Right lobe of liver (tissue), 6 donors: ENCODE data around the gene RAB10. TPM values are rescaled to one million over a fixed set of nuclear protein-coding genes. Genes with fewer than 3 reads are reported as not detected.

Experiments used
- ATAC-seq, 4 donors: fragments of 200-7000 bp; cut with Tn5 transposase; one replicate each; pipeline ENCODE4 v1.9.1; 2020; ENCODE audit warnings: mild to moderate bottlenecking in 4 of 4, moderate library complexity in 4 of 4
- DNase-seq, 3 donors: peaks; one replicate each; pipeline ENCODE4 v3.0.0-alpha.2; 2020
- H3K27ac ChIP-seq, 3 donors: fragments of 200-600 bp; one replicate each; pipeline ENCODE4 v1.8.0; 2022
- H3K27me3 ChIP-seq, 2 donors: fragments of 200-600 bp; one replicate each; pipeline ENCODE4 v1.8.0; 2022
- H3K36me3 ChIP-seq, 4 donors: fragments of 200-600 bp; sonication (generic) in 1 of 4; one replicate each; pipeline versions ENCODE4 v1.5.1 to v1.8.0; 2017 to 2022; ENCODE audit warnings: control low read depth in 1 of 4
- H3K4me1 ChIP-seq, 4 donors: fragments of 200-600 bp; sonication (generic) in 1 of 4; one replicate each; pipeline versions ENCODE4 v1.5.1 to v1.8.0; 2017 to 2022; ENCODE audit warnings: control low read depth in 1 of 4
- H3K4me3 ChIP-seq, 3 donors: fragments of 200-600 bp; one replicate each; pipeline ENCODE4 v1.8.0; 2022
- H3K9me3 ChIP-seq, 4 donors: fragments of 200-600 bp; sonication (generic) in 1 of 4; one replicate each; pipeline versions ENCODE4 v1.5.1 to v1.8.0; 2017 to 2022; ENCODE audit warnings: control low read depth in 1 of 4
- CTCF ChIP-seq, 4 donors: fragments of 200-600 bp in 3 of 4; fragments of 450-650 bp in 1 of 4; IDR thresholded peaks; one replicate each; pipeline versions ENCODE4 v1.5.1 to v1.8.0; 2016 to 2022; ENCODE audit warnings: antibody characterized with exemption in 4 of 4, mild to moderate bottlenecking in 2 of 4
- POLR2A ChIP-seq: fragments of 450-650 bp; IDR thresholded peaks from one replicate; pipeline ENCODE4 v1.6.1; 2017; ENCODE audit warnings: antibody characterized with exemption, mild to moderate bottlenecking
- WGBS: methylation state at CpG from one replicate; pipeline ENCODE4 v1.1.6; 2018; ENCODE audit warnings: low coverage, low lambda C conversion rate; ENCODE audit not compliant: insufficient coverage; ENCODE audit errors: missing lambda C conversion rate; 5-methylcytosine and 5-hydroxymethylcytosine counted together
- intact Hi-C, 2 donors: fragments of 100-400 bp; cut with DNase I; formaldehyde crosslinking; loops; one replicate each; pipeline versions ENCODE4 v1.11.2 to v1.14.1; 2022
- total RNA-seq, 6 experiments: library from RNA; depleted of rRNA in 2 of 6; stranded (reverse); fragments of >200 nt in 2 of 6; fragmentation: NEBNext Ultra II Directional in 3 of 6; extraction: Animal tissue kit (Norgen Biotek cat#: 25700) in 3 of 6; gene quantifications; one replicate each; pipeline versions ENCODE4 v1.1.0 to v1.2.4, GENCODE V29; 2016 to 2023
- donor health status: DM: no; HTN: yes; CAD: no.
- donor health status: DM: no; HTN: no; CAD: no.
- donor health status: DM: no; HTN: no; CAD: no.
- donor health status: DM: no; HTN: yes; CAD: no.
- donor health status: DM: no; HTN: yes; CAD: no.

RAB10 gene
- total RNA-seq, 6 experiments from 2014 or later: 41.6 to 95.1 (median 70.6) TPM

- intact Hi-C loops: no loop called here
- no peaks in the 10 kb centered on the region for H3K9me3 ChIP-seq
- H3K27ac ChIP-seq: no peak overlapping the region
- ATAC-seq (no peak), DNase-seq (no peak)
- no peaks in the 10 kb centered on the region for H3K27me3 ChIP-seq
- no peak overlapping the region for H3K4me3 ChIP-seq
- WGBS: 87% methylated on average over 5 of the region's 5 CpGs
- H3K36me3 ChIP-seq: peaks cover 0 to 14% (median 0%) of the 10 kb centered on the region in 4 donors
- H3K4me1 ChIP-seq: no peaks in the 10 kb centered on the region
- TF ChIP-seq POLR2A (no peak), CTCF (IDR thresholded peaks at IDR 0.05) (no peak)
Measured at GRCh38 chr2:26123426-26123825, 89.5 kb downstream of the RAB10 start.

GRCh38 chr2:26126074-26126473 is 92.2 kb downstream of the RAB10 start:
- no peaks in the 10 kb centered on the region for H3K9me3 ChIP-seq
- DNase-seq: no peak
- no peaks in the 10 kb centered on the region for H3K27me3 ChIP-seq
- WGBS: 86% methylated on average over 3 of the region's 4 CpGs
- TF ChIP-seq CTCF (IDR thresholded peaks at IDR 0.05) (no peak), POLR2A (no peak)
- peaks cover 0 to 14% (median 2%) of the 10 kb centered on the region in 4 donors for H3K36me3 ChIP-seq
- H3K4me1 ChIP-seq: no peaks in the 10 kb centered on the region
- intact Hi-C loops: no loop called here
- no peak overlapping the region for H3K4me3 ChIP-seq
- ATAC-seq: no peak
- no peak overlapping the region for H3K27ac ChIP-seq

- intact Hi-C loops: no loop called here
- H3K27ac ChIP-seq: no peak overlapping the region
- H3K36me3 ChIP-seq: peaks cover 0 to 18% (median 4%) of the 10 kb centered on the region in 4 donors
- no peaks in the 10 kb centered on the region for H3K27me3 ChIP-seq
- DNase-seq (no peak), ATAC-seq (no peak)
- WGBS: 94% methylated on average over 3 of the region's 8 CpGs
- TF ChIP-seq CTCF (IDR thresholded peaks at IDR 0.05) (no peak), POLR2A (no peak)
- H3K9me3 ChIP-seq: no peaks in the 10 kb centered on the region
- H3K4me3 ChIP-seq: no peak overlapping the region
- no peaks in the 10 kb centered on the region for H3K4me1 ChIP-seq
Measured at GRCh38 chr2:26128176-26128575, 94.3 kb downstream of the RAB10 start.

GRCh38 chr2:26130763-26131162 is 96.9 kb downstream of the RAB10 start:
- TF ChIP-seq CTCF (IDR thresholded peaks at IDR 0.05) (no peak), POLR2A (no peak)
- Histone ChIP-seq H3K9me3 (no peaks in the 10 kb centered on the region), H3K27me3 (no peaks in the 10 kb centered on the region), H3K27ac (no peak overlapping the region), H3K4me3 (no peak overlapping the region), H3K4me1 (no peaks in the 10 kb centered on the region), H3K36me3 (peaks cover 0 to 33% (median 8%) of the 10 kb centered on the region in 4 donors)
- no peak for ATAC-seq
- no peak for DNase-seq
- intact Hi-C loops: no loop called here
- WGBS: 88% methylated on average over 3 of the region's 3 CpGs

GRCh38 chr2:26136451-26136850 is 102.6 kb downstream of the RAB10 start:
- TF ChIP-seq CTCF (IDR thresholded peaks at IDR 0.05) (no peak), POLR2A (no peak)
- Histone ChIP-seq H3K27ac (no peak overlapping the region), H3K27me3 (no peaks in the 10 kb centered on the region), H3K4me1 (no peaks in the 10 kb centered on the region), H3K9me3 (no peaks in the 10 kb centered on the region), H3K4me3 (no peak overlapping the region), H3K36me3 (peaks cover 0 to 22% (median 6%) of the 10 kb centered on the region in 4 donors)
- no peak for ATAC-seq
- intact Hi-C loops: no loop called here
- WGBS: 72% methylated on average over 3 of the region's 3 CpGs
- DNase-seq: no peak
